Posterior vena cava (tissue), 2 donors: ENCODE results near the gene ATR. TPM values are rescaled to one million over a fixed set of nuclear protein-coding genes. Genes with fewer than 3 reads are reported as not detected.
"Not testable (repeated sequence)": the region's sequence is repeated elsewhere in the genome, so short reads cannot be mapped to it uniquely, and the experiment has no call there.

Experiments used
- DNase-seq: peaks from one replicate; pipeline ENCODE4 v3.0.0-alpha.2; 2020; ENCODE audit warnings: low spot score
- intact Hi-C, 2 donors: fragments of 100-400 bp; cut with DNase I; formaldehyde crosslinking; loops; one replicate each; pipeline versions ENCODE4 v1.14.1 to v1.14.2; 2022 to 2023
- long read RNA-seq, 2 donors: library from polyadenylated mRNA; unstranded; transcript quantifications; one replicate each; pipeline ENCODE4 v2.0.0, GENCODE V29; 2020 to 2021
- total RNA-seq, 2 donors: library from RNA; stranded (reverse); fragmentation: NEBNext Ultra II Directional; extraction: Animal tissue kit (Norgen Biotek cat#: 25700); gene quantifications; one replicate each; pipeline ENCODE4 v1.2.1, GENCODE V29; 2021
- donor health status: DM: yes; HTN: yes; CAD: no.
- donor health status: DM: yes; HTN: yes; CAD: no.

Gene ATR
- 10 to 100 TPM; 20.2 to 20.3 TPM for total RNA-seq
- long read RNA-seq, donor 1, partial matches to known transcripts: 1 of 3 reads
- long read RNA-seq, donor 1, other reads (novel, unspliced or antisense): 2 of 3 reads
- long read RNA-seq, donor 2, partial matches to known transcripts: 8 of 9 reads
- long read RNA-seq, donor 2, other reads (novel, unspliced or antisense): 1 of 9 reads

DNA sequence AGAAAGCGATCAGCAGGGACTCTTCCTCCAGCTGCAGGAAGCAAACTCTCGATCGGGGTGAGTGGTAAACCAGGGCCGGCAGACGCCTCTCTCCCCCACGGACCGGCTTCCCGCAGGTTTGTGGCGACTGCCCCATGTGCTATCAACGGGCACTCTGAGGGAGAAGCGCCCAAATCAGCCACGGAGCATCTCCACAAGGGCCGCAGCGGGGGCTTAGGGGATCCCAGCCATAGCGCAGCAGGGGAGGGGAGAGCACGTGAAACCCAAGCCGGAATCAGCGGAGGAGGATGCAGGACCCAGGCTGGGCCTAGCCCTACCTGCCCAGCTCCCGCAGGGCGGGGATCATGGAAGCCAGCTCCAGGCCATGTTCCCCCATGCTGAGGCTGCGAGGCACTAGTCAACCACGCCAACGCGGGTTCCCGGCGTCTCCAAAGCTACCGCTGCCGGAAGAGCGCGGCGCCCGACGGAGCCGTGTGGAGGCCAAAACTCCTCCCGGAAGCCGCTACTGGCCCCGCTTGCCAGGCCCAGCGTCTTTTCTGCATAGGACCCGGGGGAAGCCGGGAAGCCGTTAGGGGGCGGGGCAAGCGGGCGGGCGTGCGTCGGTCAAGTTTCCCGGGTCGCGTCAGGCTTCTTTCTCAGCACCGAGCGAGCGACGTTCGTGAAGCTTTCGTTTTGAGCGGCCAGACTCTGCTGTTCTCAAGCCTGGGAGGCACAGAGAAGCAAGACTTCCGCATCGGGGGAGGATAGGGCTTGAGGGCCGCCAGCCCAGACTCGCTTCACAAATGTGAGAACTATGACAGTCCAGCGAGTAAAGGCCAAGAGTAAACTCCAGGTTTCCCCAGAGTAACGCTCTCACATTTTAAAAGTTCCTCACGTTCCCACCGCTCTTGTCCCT lies at the start of gene ATR:
Gene ATR (minus strand): TSS at position 405 of the 895 bp plus-strand sequence. CDS start 29 bp downstream, at position 376.
- intact Hi-C loops: loop anchor here in 1 of 2 donors (10.0 kb wide), 1 partner anchor 426 kb away; the partner anchor contains the start of gene U2SURP
- DNase-seq: peak; percentile 99

DNA sequence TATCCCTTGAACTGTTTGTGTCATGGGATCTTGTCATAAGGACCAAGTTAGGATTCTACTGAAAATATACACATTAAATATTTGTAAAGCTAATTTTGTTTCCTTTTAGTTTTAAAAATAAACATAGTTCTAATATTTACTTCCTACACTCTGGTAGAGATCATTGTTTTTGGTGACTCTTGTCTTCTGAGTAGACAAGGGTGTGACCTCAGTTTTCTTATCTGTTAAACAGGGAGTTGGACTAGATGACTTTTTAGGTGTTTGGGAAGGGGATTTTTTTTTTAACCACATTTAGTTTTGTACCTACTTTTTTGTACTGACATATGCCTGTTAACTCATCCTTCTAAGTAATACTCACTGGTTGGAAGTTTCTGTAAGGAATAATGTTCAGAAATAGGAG lies 48.4 kb upstream of the ATR start:
- intact Hi-C loops: no loop called here
- no peak for DNase-seq

DNA sequence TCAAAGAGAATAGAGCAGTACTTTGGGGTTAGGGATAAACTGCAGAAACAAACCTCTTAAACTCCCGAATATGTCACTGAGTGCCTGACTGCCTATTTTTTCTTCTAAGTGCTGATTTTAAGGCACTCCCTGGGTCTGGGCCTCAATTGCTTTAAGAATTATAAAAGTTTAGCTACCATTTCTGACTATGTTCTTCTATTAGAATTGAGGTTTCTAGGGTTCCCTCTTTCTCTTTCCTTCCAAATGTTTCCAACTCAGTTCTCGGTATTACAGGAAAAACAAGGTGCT lies 46.6 kb upstream of the ATR start:
- DNase-seq: no peak
- intact Hi-C loops: no loop called here

DNA sequence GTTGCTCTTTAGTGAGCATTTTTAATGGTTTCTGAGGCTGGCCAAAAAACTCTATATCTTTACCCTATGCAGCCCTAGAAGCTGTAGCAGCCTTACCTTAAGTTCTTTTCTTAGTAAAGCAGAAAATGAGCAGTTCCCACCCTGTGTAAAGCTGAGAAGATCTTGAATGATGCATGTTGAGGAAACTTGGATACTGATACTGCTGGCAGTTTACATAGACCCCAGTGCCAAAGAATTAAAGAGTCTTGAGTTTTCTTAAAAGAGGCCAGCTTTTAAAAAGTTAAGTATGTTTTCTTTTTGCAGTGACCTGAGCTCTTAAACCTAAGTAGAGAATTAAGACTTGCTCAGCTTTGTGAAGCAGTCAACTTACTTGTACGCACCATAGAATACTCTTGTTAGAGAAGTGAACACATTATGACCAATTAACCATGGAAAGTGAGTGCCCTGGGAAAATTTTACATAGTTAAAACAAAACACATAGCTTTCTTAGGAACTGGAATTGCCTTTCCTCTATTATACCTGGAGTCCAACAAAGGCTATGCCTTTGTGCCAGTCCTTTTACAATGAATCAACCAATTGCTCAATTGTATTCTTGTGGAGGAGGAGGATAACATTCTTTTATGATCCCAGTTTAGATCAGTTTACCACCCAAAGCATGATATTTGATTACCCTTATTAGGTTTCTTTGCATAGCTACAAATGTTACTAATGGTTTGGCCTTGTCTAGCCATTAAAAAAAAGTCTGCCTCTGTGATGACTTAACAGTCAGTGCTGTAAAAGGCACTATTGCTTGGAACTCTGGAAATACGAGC lies 46.0 kb upstream of the ATR start:
- intact Hi-C loops: no loop called here
- no peak for DNase-seq

DNA sequence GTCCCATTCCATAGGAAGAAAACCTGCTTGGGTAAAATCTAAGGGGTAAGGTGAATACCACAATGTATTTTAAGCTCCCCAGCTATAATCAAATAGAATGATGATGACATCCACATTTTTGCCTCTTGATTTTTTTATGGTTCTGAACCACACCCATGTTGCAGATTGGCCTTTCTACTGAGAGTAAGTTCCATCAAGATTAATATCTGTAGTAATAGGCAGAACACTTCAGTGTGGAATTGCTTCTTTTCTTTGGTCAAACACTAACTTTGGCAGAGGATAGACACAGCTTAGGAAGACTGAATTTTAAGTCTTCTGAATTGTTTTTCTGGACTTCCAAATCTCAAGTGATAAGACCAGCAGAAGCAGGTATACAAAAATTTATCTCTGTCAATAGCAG lies 44.7 kb upstream of the ATR start:
- intact Hi-C loops: no loop called here

DNA sequence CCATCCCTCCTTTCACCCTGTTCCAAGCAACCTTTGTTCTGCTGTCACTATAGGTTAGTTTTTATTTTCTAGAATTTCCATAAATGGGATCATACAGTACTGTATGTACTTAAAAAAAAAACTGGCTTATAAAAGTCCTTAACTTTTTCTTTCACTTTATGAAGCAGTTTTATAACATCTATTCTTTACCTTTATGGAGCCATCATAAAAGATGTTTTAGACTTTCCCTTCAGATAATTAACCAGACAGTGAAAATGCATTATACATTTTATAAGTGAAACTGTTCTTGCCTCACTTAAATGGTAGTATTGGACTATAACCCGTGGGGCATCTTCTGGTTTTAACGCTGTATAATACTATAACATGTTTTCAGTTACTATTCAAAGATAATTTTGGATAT lies 43.9 kb upstream of the ATR start:
- intact Hi-C loops: no loop called here
- no peak for DNase-seq

More for the DNA sequence above, 44.7 kb upstream of the ATR start:
- no peak for DNase-seq

DNA sequence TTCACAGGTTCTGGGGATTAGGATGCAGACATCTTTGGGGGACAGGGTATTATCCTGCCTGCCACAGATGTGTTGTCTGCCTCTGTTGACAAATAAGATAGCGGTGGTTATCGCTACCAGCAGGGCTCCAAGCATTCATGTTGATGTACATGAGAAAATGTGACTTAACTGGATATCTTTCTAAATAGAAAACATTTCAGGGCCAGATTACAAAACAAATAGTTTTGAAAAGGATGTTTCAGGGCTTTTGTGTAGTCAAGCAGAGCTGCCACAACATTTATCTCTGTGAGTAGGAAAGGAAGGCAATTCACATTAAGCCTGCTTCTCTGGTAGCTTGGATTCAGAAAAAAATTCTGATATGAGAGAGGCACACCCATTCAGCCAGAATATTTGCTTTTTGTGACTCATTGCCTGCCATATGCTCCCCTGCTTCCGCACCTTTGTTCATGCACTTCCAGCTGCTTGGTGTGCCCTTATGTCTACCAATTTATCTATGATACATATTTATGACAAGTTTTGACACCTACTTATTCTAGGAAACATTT lies 40.5 kb upstream of the ATR start:
- intact Hi-C loops: no loop called here
- DNase-seq: no peak

DNA sequence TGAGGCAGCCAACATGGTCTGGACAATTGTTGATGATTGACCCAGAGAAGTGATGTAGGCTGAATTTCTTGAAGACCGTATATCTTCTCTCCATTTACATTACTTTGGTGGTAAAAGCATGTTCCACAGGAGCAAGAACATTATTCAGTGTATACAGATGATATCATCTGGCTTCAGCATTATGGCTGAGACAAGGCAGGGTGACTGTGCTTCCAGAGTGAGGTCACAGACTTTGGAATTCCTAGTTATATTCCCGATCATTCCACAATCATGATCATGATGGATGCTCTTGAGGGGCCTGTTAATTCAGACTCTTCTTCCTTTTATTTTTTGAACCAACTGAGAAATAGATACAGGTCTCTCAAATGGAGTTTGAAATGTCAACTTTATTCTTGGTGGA lies 36.6 kb upstream of the ATR start:
- intact Hi-C loops: no loop called here
- DNase-seq: no peak

DNA sequence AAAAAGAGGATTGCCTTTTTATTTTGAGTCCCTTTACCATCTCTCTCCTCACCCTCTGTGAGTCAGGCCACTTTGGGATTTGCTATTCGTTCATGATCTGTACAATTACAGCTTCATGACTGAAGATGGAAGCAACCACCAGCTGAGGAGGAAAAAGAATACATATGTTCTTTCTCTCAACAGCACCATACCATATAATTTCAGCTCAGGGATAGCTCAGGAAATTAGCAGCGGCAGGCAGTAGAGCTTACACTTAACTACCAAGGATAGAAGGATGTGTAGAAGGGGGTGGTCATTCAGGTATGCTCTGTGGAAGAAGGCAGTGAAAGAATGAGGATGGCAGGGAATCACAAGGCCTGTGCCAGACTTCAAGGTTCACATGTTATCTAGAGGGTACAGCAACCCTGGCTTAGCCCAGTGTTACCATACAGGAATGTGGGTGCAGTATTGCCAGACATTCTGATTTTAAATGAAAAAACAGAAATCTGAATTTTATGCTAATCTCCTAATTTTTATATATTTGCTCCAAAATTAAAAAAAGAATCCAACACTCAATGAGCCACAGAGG lies 35.6 kb upstream of the ATR start:
- intact Hi-C loops: no loop called here
- no peak for DNase-seq

DNA sequence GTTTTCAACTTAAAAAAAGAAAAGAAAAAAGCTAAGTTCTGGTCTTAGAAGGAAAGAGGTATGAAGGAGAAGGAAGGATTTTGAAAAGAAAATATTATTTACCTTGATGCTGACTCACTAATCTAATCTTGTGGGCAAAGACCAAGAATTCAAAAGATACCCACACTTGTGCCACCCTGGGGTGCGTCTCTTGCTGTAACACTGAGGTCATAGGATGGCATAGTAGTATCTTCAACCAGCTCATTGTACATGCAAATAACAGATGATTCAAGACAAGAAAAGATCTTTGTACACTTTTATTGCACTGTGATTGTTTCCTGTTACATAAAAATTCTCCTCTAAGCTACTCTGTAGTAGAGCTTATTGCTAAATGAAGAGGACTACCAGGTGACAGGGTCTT lies 35.0 kb upstream of the ATR start:
- intact Hi-C loops: no loop called here
- no peak for DNase-seq

DNA sequence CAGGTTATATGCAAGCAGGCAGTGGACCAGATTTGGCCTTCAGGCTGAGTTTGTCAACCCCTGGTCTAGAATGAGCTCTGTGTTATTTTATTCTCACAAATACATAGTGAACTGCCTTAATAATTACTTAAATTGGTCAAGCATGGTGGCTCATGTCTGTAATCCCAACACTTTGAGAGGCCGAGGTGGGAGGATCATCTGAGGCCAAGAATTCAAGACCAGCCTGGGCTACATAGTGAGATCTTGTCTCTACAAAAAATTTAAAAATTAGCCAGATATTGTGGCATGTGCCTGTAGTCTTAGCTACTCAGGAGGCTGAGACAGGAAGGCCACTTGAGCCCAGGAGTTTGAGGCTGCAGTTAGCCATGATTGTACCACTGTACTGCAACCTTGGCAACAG lies 32.7 kb upstream of the ATR start:
- DNase-seq: no peak
- intact Hi-C loops: no loop called here

DNA sequence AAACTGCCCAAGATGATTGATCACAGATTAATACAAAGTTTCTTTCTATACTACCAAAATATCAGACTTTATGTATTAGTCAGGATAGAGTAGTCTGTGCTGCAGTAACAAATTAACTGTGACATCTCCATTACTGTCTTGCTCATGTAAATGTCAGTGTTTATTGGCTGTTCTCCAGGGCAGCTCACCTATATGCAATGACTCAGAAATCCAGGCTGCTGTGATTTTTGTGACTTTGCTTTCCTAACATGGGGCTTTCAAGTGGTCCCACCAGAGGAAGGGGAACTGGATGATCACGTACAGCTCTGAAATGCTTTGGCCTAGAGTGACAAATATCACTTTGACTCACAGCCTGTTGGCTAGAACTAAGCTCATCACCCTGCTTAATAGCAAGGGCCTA lies 30.6 kb upstream of the ATR start:
- DNase-seq: no peak
- intact Hi-C loops: no loop called here

DNA sequence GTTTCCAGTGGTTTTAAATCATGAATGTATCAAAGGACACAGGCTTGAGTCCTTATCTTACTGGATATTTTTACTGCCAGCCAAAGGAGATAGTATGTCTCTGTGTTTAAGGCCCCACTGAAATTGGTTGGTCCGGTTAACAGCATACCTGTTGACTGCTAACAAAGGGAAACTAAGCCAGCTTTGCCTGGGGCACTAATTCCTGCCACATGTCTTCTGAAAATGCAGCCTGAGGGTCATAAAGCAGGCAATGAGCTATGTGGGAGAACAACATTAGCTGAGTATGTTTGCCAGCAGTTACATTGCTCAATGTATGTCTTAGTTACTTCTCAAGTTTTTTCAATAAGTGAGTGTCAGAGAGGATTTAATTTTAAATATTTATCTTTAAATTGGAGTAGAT lies 30.1 kb upstream of the ATR start:
- no peak for DNase-seq
- intact Hi-C loops: no loop called here

DNA sequence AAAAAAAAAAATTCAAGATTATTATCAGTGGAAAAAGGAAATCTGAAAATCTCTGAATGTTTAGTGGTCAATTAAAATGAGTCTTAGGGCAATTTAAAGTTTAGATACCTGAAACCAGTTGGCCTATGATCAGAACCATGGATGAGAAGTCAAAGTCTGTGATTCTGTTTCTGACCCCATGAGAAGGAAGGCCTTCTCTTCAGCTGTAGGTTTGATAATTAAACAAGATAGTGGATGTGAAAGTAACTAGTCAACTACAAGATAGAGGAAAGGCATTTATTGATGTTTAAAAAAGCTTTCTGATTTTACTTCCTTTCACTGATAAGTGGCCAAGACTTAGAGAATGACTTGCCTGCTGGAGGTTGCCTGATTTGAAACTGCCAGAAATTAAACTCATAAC lies 26.4 kb upstream of the ATR start:
- intact Hi-C loops: no loop called here
- DNase-seq: no peak

DNA sequence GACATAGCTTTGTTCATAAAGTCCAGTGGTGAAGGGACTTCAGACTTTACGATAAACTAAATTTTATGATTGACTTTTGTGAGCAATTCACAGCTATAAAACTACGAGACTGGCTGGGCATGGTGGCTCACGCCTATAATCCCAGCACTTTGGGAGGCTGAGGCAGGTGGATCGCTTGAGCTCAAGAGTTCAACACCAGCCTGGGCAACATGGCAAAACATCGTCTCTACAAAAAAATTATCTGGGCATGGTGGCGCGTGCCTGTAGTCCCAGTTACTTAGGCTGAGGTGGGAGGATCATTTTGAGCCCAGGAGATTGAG lies 24.8 kb upstream of the ATR start:
- DNase-seq, intact Hi-C loops: not testable (repeated sequence)

DNA sequence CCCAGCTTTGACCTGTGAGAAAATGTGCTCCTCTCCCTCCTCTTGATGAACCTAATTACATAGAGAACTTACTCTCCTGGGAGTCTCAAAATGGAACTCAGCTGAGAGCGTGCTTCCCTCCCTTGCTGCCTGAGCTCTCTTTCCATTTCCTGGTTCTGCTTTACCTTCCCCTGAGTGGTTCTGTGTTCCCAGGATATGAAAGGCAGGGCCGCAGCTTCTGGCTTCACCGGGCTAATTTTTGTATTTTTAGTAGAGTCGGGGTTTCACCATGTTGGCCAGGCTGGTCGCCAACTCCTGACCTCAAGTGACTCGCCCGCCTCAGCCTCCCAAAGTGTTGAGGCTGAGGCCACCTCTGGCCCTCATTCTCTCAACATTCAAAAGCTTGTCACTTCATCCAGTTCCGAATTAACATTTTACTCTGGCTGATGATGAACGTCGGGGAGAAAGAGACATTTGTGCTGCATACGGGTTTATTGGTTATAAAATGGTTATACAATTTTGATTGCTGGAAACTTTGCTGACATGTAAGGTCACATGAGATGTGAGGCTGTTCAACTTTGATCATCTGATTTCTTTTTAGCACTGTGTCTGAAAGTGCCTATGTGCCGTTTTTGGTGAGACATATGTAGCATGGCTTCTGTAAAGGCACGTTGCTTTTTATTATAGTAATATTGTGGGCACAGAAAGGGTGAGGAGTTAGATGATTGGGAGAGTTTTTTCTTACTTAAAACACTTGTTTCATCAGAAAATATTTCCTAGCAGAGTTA lies 24.3 kb upstream of the ATR start:
- intact Hi-C loops: no loop called here
- no peak for DNase-seq

DNA sequence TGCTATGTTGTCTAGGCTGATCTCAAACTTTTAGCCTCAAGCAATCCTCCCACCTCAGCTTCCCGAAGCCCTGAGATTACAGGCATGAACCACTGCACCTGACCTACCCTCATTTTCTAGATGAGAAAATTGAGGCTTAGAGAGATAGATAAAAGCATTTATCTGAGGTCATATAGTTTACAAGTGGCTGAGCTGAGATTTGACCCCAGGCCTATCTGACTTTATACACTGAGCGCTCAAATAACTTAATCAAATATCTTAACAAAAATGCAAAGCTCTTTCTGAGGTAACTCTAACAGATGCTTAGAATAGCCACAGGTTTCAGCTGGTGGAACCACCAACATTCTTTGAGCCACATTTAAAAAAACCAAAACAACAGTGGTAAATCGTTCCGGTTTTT lies 23.2 kb upstream of the ATR start:
- intact Hi-C loops: no loop called here
- no peak for DNase-seq

DNA sequence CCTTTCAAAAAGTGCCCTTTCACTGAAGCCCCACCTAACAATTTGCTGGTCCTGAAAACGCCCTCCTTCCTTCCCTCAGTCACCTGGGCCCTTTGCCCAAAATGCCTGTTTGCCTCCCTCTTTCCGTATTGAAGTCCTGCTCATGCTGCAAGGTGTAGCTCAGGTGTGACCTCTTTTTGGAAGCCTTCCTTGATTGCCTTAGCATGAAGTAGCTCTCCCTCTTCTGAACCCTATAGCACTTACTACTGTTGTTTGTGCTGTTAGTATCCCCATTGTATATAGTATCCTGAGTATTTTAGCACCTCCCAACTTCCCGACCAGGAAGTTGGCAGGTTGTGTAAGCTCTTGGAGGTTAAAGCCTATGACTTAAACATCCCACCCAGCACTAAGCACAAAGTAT lies 19.4 kb upstream of the ATR start:
- no peak for DNase-seq
- intact Hi-C loops: no loop called here

DNA sequence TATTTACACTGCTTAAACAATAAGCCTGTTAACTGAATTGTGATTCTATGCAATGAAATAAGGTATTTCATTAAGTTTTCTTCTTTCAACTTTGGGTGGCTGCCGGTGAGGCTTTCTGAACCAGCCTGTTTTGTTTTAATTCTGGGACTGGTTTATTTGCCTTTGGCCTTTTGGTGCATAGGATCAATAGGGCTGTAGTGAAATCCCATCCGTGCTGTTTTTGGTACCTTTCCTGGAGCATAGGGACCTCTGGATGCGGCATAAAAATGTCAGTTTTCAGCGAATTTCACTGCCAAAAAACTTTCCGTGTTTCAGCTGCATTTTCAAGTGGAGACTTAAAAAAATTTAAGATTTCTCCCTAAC lies 18.2 kb upstream of the ATR start:
- DNase-seq: no peak
- intact Hi-C loops: no loop called here
